ENCODE results near the gene INVS. TPM values are rescaled to one million over a fixed set of nuclear protein-coding genes. Genes with fewer than 3 reads are reported as not detected.
"Not testable (repeated sequence)": the region's sequence is repeated elsewhere in the genome, so short reads cannot be mapped to it uniquely, and the experiment has no call there.

The INVS gene
- total RNA-seq, 1 donor from 2014 or later = 20.6 TPM

DNA sequence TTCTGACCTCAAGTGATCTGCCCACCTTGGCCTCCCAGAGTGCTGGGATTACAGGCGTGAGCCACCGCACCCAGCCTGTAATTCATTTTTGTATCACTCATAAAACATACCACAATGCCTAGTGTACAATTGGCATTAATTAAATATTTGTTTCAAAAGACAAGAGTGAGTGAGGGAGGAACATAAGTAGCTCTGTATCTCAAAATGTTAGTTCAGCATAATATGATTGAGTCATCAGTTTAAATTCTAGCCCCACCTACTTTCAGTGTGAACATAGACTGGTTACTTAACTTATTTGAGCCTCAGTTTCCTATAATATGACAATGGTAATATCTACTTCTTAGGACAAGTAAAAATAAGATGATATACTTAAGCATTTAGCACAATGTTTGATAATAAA lies 26.9 kb downstream of the INVS start:
- no peak for DNase-seq (ENCODE audit: low read depth in 2 of 2)

DNA sequence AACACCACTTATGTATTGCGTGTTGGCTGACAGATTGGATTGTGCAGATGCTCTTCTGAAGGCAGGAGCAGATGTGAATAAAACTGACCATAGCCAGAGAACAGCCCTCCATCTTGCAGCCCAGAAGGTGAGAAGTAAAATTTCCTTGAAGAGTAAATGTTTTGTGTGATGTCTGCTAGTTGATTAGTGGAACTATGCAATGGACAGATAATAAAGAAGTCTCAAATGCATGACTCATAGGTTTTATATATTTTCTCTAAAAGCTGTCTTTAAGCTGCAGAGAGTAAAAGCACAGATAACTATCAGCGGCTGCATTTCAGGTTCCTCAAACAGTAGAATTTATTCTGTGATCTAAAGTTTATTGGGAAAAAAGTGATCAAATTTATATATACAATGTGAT lies 27.4 kb downstream of the INVS start:
- no peak for DNase-seq (ENCODE audit: low read depth in 2 of 2)

GRCh38 chr9:100129772-100130171 lies 30.7 kb downstream of the INVS start:
- DNase-seq (ENCODE audit: low read depth in 2 of 2) = no peak

DNA sequence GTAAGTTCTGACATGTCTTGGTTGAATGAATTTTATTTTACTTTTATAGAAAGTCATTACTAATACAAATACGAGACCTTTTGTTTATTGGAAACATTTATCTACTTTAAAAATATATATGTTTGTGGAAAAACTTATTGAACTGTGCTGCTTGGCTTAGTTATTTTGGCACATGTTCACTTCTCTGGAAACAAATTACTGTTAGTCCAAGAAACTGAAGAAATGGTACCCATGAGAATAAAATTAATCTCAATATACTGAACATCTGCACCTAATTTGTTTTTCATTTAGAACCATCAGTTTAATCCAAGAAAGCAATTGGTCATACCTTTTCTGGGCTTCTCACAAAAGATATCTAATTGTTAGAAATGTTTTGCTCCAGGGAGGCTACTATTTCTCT lies 32.2 kb downstream of the INVS start:
- no peak for DNase-seq (ENCODE audit: low read depth in 2 of 2)

- no peak for DNase-seq (ENCODE audit: low read depth in 2 of 2)
These were observed 32.9 kb downstream of the INVS start for GRCh38 chr9:100131875-100132430.

- DNase-seq (ENCODE audit: low read depth in 2 of 2) = no peak
These were observed 35.7 kb downstream of the INVS start for GRCh38 chr9:100134731-100135130.

- peak; percentile 10 to 19 for DNase-seq (ENCODE audit: low read depth in 2 of 2)
These were observed 37.8 kb downstream of the INVS start for GRCh38 chr9:100136799-100137198.

DNA sequence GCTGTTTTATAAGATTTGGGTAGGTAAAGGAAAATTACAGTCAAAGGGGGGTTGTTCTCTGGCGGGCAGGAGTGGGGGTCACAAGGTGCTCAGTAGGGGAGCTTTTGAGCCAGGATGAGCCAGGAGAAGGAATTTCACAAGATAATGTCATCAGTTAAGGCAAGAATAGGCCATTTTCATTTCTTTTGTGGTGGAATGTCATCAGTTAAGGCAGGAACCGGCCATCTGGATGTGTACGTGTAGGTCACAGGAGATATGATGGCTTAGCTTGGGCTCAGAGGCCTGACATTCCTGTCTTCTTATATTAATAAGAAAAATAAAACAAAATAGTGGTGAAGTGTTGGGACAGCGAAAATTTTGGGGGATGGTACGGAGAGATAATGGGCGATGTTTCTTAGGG lies 41.3 kb downstream of the INVS start:
- DNase-seq (ENCODE audit: low read depth in 2 of 2) = not testable (repeated sequence)

DNA sequence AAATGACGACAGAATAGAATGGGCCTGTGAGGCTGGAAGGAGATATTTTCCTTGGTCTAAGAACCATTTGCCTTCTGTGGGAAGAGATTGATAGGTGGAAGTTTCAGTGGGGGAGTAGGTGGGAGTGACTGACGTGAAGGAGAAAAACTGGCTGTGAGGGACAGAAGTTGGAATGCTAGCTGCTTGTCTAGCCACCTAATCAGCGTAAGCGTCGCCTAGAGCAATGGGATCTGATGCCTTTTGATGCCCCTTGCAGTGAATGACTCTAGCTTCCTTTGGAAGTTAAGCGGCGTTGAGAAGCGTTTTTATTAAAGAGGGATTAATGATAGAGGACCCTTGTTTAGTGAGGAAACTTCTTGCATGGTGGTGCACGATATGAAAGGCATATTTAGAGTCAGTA lies 42.8 kb downstream of the INVS start:
- DNase-seq (ENCODE audit: low read depth in 2 of 2) = not testable (repeated sequence)

- DNase-seq (ENCODE audit: low read depth in 2 of 2) = not testable (repeated sequence)
These were observed 46.3 kb downstream of the INVS start for GRCh38 chr9:100145167-100145934.

- not testable (repeated sequence) for DNase-seq (ENCODE audit: low read depth in 2 of 2)
These were observed 46.9 kb downstream of the INVS start for GRCh38 chr9:100145976-100146375.

DNA sequence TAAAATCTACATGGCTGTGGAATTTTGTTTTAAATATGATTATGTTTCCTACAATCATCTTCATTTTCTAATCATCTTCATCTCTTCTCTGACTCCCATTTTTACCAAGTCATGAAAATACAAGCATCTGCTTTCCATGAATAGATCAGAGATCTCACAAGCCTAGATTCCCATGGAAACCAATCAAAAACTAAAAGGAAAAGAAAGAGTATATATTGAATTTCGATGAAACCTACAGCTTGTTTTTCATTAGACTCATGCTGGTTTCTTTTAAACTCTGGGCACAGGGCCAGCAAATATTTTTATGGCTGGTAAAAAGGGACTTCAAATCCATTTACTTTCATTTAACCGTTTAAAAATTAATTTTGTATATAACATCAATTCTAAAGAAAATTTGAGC lies 51.2 kb downstream of the INVS start:
- DNase-seq (ENCODE audit: low read depth in 2 of 2) = peak; percentile 32 to 49

GRCh38 chr9:100160021-100160420 lies 61.0 kb downstream of the INVS start:
- DNase-seq (ENCODE audit: low read depth in 2 of 2) = no peak

- peak in 1 of 2 donors; percentile 20 for DNase-seq (ENCODE audit: low read depth in 2 of 2)
These were observed 68.1 kb downstream of the INVS start for GRCh38 chr9:100167176-100167575.

- DNase-seq (ENCODE audit: low read depth in 2 of 2) = peak in 1 of 2 donors; percentile 16
These were observed 69.0 kb downstream of the INVS start for GRCh38 chr9:100167915-100168654.

DNA sequence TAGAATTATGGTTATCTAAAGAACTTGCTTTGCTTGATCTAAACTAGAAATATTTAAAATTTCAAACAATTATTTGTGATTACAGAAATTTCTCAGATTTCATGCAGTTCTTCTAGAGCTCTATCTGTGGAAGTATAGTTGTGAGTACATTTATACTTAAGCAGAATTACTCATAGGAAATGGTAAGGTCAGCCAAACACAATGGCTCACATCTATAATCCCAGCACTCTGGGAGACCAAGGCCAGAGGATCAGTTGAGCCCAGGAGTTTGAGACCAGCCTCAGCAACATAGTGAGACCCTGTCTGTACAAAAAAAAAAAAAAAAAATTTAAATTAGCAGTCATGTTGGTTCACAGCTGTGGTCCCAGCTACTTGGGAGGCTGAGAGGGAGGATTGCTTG lies 71.0 kb downstream of the INVS start:
- DNase-seq (ENCODE audit: low read depth in 2 of 2) = peak; percentile 17 to 52

DNA sequence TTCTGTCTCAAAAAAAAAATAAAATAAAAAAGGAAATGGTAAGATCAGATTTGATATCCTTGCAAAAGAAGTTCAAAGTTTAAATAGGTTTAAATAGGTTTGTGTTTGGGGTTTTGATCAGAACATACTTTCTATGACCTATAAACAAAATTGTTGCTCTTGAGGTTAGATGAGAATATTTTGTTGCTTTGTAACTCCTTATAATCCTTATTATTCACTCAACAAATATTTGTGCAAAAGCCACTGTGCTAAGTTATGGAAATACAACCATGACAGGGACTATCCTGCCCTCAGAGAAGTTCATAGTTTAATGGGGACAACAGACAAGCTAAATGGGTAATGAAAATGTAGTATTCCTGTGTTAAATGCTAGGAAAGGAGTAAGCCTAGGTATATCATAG lies 71.5 kb downstream of the INVS start:
- no peak for DNase-seq (ENCODE audit: low read depth in 2 of 2)

GRCh38 chr9:100186356-100186755 lies 87.3 kb downstream of the INVS start:
- no peak for DNase-seq (ENCODE audit: low read depth in 2 of 2)

DNA sequence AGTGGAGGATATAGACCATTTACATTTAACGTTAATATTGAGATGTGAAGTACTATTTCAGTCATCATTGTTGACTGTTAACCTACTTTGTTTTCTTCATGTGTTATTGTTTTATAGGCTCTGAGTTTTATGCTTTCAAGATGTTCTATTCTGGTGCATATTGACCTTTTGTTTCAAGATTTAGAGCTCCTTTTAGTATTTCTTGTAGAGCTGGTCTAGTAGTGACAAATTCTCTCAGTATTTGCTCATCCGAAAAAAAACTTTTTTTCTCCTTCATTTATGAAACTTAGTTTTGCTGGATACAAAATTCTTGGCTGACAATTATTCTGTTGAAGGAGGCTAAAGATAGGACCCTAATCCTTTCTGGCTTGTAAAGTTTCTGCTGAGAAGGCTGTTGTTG lies 91.3 kb downstream of the INVS start:
- no peak for DNase-seq (ENCODE audit: low read depth in 2 of 2)

DNA sequence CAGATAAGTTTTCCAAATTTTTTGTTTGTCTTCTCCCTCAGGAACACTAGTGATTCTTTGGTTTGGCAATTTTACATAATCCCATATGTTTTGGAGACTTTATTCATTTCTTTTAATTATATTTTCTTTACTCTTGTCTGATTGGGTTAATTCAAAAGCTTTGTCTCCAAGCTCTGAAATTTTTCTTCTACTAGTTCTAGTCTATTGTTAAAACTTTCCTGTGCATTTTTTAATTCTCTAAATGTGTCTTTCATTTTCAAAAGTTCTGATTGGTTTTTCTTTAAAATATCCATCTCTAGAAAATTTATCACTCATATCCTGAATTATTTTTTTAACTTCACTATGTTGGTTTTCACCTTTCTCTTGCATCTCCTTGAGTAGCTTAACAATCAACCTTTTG lies 92.2 kb downstream of the INVS start:
- no peak for DNase-seq (ENCODE audit: low read depth in 2 of 2)

GRCh38 chr9:100193078-100193477 lies 94.0 kb downstream of the INVS start:
- no peak for DNase-seq (ENCODE audit: low read depth in 2 of 2)

DNA sequence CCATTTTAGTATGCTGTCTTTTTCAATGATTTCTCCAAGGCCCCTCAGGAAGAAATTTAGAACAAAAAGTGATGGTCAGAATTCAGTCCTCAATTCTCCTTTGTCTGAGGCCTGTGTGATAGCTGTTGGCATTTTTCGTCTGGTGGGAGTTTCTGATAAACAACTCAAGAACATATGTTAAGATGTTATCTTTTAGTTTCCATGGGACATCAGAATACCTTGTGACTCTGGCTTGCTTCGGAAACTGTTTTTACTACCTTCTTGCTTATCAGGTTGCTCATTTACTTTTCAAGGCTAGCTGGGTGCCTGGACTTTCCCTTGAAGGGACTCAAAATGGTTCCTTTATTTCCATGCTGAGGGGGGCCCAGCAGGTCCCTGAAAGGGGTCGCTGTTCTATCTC lies 97.2 kb downstream of the INVS start:
- DNase-seq (ENCODE audit: low read depth in 2 of 2) = no peak

- no peak for DNase-seq (ENCODE audit: low read depth in 2 of 2)
These were observed 97.8 kb downstream of the INVS start for GRCh38 chr9:100196828-100197227.
